Kidney epithelial cell (primary cell): ENCODE results near the gene ELOVL5. TPM values are rescaled to one million over a fixed set of nuclear protein-coding genes. Genes with fewer than 3 reads are reported as not detected.

Experiments used
- DNase-seq: peaks from one replicate; pipeline ENCODE4 v3.0.0-alpha.2; 2010; ENCODE audit warnings: low read depth
- H3K27me3 ChIP-seq: 2 replicates; pipeline ENCODE4 v1.6.0; 2011; ENCODE audit warnings: low read length; ENCODE audit not compliant: control insufficient read depth, insufficient read depth
- H3K36me3 ChIP-seq: 2 replicates; pipeline ENCODE4 v1.5.1; 2011; ENCODE audit warnings: low read length; ENCODE audit not compliant: control insufficient read depth, insufficient read depth
- H3K4me3 ChIP-seq: 2 replicates; pipeline ENCODE4 v1.5.1; 2011; ENCODE audit warnings: low read depth, mild to moderate bottlenecking, control low read depth, low read length
- CTCF ChIP-seq: IDR thresholded peaks from 2 replicates; pipeline ENCODE4 v1.5.1; 2011; ENCODE audit warnings: mild to moderate bottlenecking, moderate library complexity, low read length, control low read depth, inconsistent platforms; ENCODE audit not compliant: insufficient read depth, poor library complexity, severe bottlenecking
- total RNA-seq: library from RNA; depleted of rRNA; stranded (reverse); fragments of >200 nt; gene quantifications from 2 replicates; pipeline ENCODE4 v1.2.3, GENCODE V29; 2015

ELOVL5 gene
- total RNA-seq, 1 donor from 2014 or later: 63.6 TPM

- no peaks in the 10 kb centered on the region for H3K36me3 ChIP-seq
- no peak for TF ChIP-seq CTCF
- no peaks in the 10 kb centered on the region for H3K27me3 ChIP-seq
- peak; percentile 80 for DNase-seq
- no peak overlapping the region for H3K4me3 ChIP-seq
These were observed 22.3 kb downstream of the ELOVL5 start for GRCh38 chr6:53326372-53327016.

GRCh38 chr6:53325785-53326184, 23.0 kb downstream of the ELOVL5 start:
- TF ChIP-seq CTCF: no peak

GRCh38 chr6:53322188-53323029, 26.3 kb downstream of the ELOVL5 start:
- no peak for TF ChIP-seq CTCF
- Histone ChIP-seq H3K27me3 (no peaks in the 10 kb centered on the region), H3K36me3 (no peaks in the 10 kb centered on the region), H3K4me3 (no peak overlapping the region)
- no peak for DNase-seq

More at GRCh38 chr6:53325785-53326184, 23.0 kb downstream of the ELOVL5 start:
- H3K27me3 ChIP-seq: no peaks in the 10 kb centered on the region
- DNase-seq: no peak
- no peaks in the 10 kb centered on the region for H3K36me3 ChIP-seq
- H3K4me3 ChIP-seq: no peak overlapping the region

- no peak for TF ChIP-seq CTCF
- H3K27me3 ChIP-seq: no peaks in the 10 kb centered on the region
- H3K36me3 ChIP-seq: no peaks in the 10 kb centered on the region
- no peak for DNase-seq
- no peak overlapping the region for H3K4me3 ChIP-seq
These were observed 27.0 kb downstream of the ELOVL5 start for GRCh38 chr6:53321701-53322100.

GRCh38 chr6:53320964-53321363, 27.8 kb downstream of the ELOVL5 start:
- Histone ChIP-seq H3K36me3 (no peaks in the 10 kb centered on the region), H3K27me3 (no peaks in the 10 kb centered on the region), H3K4me3 (no peak overlapping the region)
- no peak for DNase-seq
- no peak for TF ChIP-seq CTCF
